8988T (cell line): ENCODE results near the gene LTF.
A peak's percentile ranks its signal among the peaks of the same experiment; 100 is the strongest.
"Not testable (repeated sequence)": the region's sequence is repeated elsewhere in the genome, so short reads cannot be mapped to it uniquely, and the experiment has no call there.

ENCODE experiments used
- DNase-seq: peaks from one replicate; pipeline ENCODE4 v3.0.0; 2011

LTF gene

DNA sequence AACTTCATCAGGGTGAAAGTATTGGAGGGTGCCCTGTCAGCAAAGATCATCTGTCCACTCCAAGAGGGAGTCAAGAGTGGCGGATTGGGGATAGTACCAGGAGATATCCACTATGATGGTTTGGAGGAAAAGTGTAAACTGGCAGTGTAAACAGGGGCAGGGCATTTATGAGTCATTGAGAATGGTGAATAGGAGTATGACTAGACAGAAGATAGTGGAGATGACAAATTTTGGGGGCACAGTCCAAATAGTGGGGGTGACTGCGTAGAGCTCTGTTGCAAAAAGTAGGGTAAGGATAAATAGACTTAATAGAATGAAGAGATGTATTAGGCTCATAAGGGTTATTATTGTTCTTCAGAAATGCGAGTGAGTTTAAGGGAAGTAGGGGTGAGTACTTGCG lies 75.9 kb downstream of the LTF start:
- not testable (repeated sequence) for DNase-seq

DNA sequence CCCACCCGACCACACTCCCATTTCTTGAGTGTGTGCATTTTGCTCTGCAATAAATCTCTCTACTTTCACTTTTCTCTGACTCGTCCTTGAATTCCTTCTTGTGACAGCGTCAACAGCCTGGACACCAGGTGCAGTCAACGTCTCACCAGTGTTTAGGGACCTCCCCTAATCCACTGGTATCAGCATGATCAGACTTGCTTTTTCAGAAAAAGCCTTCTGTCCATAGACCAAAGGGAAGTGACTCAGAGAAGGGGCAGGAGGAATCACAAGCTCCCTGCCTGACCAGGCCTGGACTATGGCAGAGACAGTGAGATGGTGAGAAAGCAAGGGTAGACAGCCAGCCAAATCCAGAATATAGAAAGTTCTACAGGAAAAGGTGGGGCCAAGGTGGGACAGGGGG lies 78.5 kb downstream of the LTF start:
- peak; percentile 32 for DNase-seq
